Uterus (tissue), 2 donors: ENCODE measurements around the gene TCN2.

ENCODE experiments used
- POLR2A ChIP-seq, 2 donors: fragments of 450-650 bp; IDR thresholded peaks; one replicate each; pipeline ENCODE4 v1.6.1; 2016; ENCODE audit warnings: antibody characterized with exemption in 2 of 2, mild to moderate bottlenecking in 1 of 2, moderate library complexity in 1 of 2
- TF ChIP-seq, protein P1 (sequence below), 4 experiments: fragments of 200-600 bp in 2 of 4; fragments of 450-650 bp in 2 of 4; sonication (generic) in 2 of 4; IDR thresholded peaks; one replicate each; pipeline ENCODE4 v1.5.1; 2016 to 2019; ENCODE audit warnings: antibody characterized with exemption in 4 of 4, mild to moderate bottlenecking in 2 of 4, moderate library complexity in 1 of 4

DNA sequence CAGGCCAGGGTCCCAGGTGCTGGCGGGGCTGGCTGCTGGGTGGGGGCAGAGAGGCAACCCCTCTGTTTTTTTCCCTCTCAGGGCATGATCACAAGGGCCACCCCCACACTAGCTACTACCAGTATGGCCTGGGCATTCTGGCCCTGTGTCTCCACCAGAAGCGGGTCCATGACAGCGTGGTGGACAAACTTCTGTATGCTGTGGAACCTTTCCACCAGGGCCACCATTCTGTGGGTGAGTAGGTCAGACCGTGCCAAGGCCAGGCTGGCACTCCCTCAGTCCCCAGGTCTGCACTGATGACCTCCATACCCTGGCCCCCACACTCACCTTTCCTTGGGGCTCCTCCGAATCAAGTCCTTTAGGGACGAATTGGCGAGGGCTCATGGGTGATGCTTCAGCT, 7.3 kb downstream of the TCN2 start:
- no peak for TF ChIP-seq POLR2A (IDR thresholded peaks at IDR 0.05)
- TF ChIP-seq, protein P1, sequence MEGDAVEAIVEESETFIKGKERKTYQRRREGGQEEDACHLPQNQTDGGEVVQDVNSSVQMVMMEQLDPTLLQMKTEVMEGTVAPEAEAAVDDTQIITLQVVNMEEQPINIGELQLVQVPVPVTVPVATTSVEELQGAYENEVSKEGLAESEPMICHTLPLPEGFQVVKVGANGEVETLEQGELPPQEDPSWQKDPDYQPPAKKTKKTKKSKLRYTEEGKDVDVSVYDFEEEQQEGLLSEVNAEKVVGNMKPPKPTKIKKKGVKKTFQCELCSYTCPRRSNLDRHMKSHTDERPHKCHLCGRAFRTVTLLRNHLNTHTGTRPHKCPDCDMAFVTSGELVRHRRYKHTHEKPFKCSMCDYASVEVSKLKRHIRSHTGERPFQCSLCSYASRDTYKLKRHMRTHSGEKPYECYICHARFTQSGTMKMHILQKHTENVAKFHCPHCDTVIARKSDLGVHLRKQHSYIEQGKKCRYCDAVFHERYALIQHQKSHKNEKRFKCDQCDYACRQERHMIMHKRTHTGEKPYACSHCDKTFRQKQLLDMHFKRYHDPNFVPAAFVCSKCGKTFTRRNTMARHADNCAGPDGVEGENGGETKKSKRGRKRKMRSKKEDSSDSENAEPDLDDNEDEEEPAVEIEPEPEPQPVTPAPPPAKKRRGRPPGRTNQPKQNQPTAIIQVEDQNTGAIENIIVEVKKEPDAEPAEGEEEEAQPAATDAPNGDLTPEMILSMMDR (IDR thresholded peaks at IDR 0.05), result no peak
